Stimulated activated CD8-positive, alpha-beta memory T cell treated with anti-CD3 and anti-CD28 coated beads, Interleukin-15, amount 100 ng/mL, for 24 hours (primary cell): ENCODE results near the gene SYTL4.
"Not testable (repeated sequence)": the region's sequence is repeated elsewhere in the genome, so short reads cannot be mapped to it uniquely, and the experiment has no call there.

Source experiments
- DNase-seq: peaks from one replicate; pipeline ENCODE4 v3.0.0-alpha.2; 2020; ENCODE audit warnings: low read depth

SYTL4 gene

GRCh38 chrX:100731441-100732281 lies at the start of gene SYTL4:
TSS of gene SYTL4 (minus strand) at chrX:100732121. CDS start at chrX:100702037, 30,084 bp downstream.
- no peak for DNase-seq

GRCh38 chrX:100769439-100769838 lies 37.5 kb upstream of the SYTL4 start:
- not testable (repeated sequence) for DNase-seq

- DNase-seq: peak; percentile 60
These were observed 36.9 kb upstream of the SYTL4 start for GRCh38 chrX:100768679-100769338.

GRCh38 chrX:100750883-100751282 lies 19.0 kb upstream of the SYTL4 start:
- DNase-seq: no peak

- no peak for DNase-seq
These were observed 16.2 kb upstream of the SYTL4 start for GRCh38 chrX:100748108-100748507.

- DNase-seq: no peak
These were observed 15.8 kb upstream of the SYTL4 start for GRCh38 chrX:100747703-100748102.

- DNase-seq: no peak
These were observed 15.2 kb upstream of the SYTL4 start for GRCh38 chrX:100747090-100747489.

GRCh38 chrX:100745806-100746537 lies 14.1 kb upstream of the SYTL4 start:
- no peak for DNase-seq

- no peak for DNase-seq
These were observed 13.3 kb upstream of the SYTL4 start for GRCh38 chrX:100745205-100745604.

GRCh38 chrX:100743009-100743607 lies 11.2 kb upstream of the SYTL4 start:
- no peak for DNase-seq

GRCh38 chrX:100724006-100724405 lies 7.9 kb downstream of the SYTL4 start:
- not testable (repeated sequence) for DNase-seq

- DNase-seq: no peak
These were observed 10.6 kb downstream of the SYTL4 start for GRCh38 chrX:100721328-100721727.

GRCh38 chrX:100720301-100720700 lies 11.6 kb downstream of the SYTL4 start:
- no peak for DNase-seq

GRCh38 chrX:100719139-100719538 lies 12.8 kb downstream of the SYTL4 start:
- DNase-seq: no peak

- DNase-seq: no peak
These were observed 14.6 kb downstream of the SYTL4 start for GRCh38 chrX:100717363-100717762.

GRCh38 chrX:100710816-100711215 lies 21.1 kb downstream of the SYTL4 start:
- no peak for DNase-seq

- no peak for DNase-seq
These were observed 27.2 kb downstream of the SYTL4 start for GRCh38 chrX:100704581-100705203.

GRCh38 chrX:100700809-100701208 lies 31.1 kb downstream of the SYTL4 start:
- DNase-seq: no peak

GRCh38 chrX:100698551-100698950 lies 33.4 kb downstream of the SYTL4 start:
- no peak for DNase-seq

GRCh38 chrX:100696699-100697351 lies 35.1 kb downstream of the SYTL4 start:
- no peak for DNase-seq

GRCh38 chrX:100695991-100696390 lies 35.9 kb downstream of the SYTL4 start:
- DNase-seq: no peak
